Measurements from ENCODE around the gene GSDME. TPM values are rescaled to one million over a fixed set of nuclear protein-coding genes. Genes with fewer than 3 reads are reported as not detected.

The GSDME gene
- total and polyA plus RNA-seq, 2 of the 4 experiments (the other 2 are of a cell fraction), result 75.2 to 78.7 TPM

DNA sequence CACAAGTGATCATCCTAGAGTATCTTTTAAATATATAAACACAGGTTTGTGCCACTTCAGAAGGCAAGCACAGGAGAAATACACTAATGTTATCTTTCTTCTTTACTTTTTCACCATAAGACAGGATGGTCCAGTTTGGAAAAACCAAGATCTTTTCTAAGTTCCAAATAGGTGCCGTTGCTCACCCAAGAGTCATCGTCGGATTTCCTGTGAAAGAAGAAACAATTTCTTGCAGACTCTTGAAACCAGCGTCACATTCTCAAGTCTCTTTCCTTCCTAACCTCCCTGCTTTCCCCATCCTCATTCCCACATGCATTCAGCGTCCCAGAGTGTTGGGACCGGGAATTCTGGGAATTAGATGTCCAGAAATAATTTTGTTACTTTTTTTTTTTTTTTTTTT, 42.8 kb upstream of the GSDME start:
- intact Hi-C loops (cut with micrococcal nuclease) (loop anchor here (10.0 kb wide), 1 partner anchor 95 kb away; no protein-coding TSS in a partner anchor), dilution Hi-C loops (cut with HindIII; ENCODE audit: low sequenced_read_pairs, unreplicated experiment) (loop anchor here (25.0 kb wide), 1 partner anchor 287 kb away; no protein-coding TSS in a partner anchor), in situ Hi-C loops (cut with MboI; ENCODE audit: low sequenced_read_pairs) (no loop called here)
- TF ChIP-seq NFE2L2 (IDR thresholded peaks at IDR 0.05; ENCODE audit: low read depth, low read length) (no peak), FOS (IDR thresholded peaks at IDR 0.05; ENCODE audit: low read depth, low read length) (no peak), BHLHE40 (IDR thresholded peaks at IDR 0.05; ENCODE audit: low read depth, low read length) (no peak), MAZ (IDR thresholded peaks at IDR 0.05; ENCODE audit: borderline replicate concordance, low read depth, low read length) (no peak)
- H2BK15ac ChIP-seq (ENCODE audit: low read depth, low read length), result no peak overlapping the region
- H4K91ac ChIP-seq (ENCODE audit: insufficient read depth, low read depth, low read length), result no peak overlapping the region
- H2BK120ac ChIP-seq (ENCODE audit: low read depth, low read length), result no peak overlapping the region
- no peak overlapping the region for H3K4me2 ChIP-seq (ENCODE audit: low read depth, low read length)
- peaks cover 11% of the 10 kb centered on the region for H3K36me3 ChIP-seq (ENCODE audit: control insufficient read depth, insufficient read depth, low read length)
- H2BK20ac ChIP-seq (ENCODE audit: low read depth, low read length), result no peak overlapping the region
- H2AK5ac ChIP-seq (ENCODE audit: low read depth, low read length), result no peak overlapping the region
- H3K4ac ChIP-seq (ENCODE audit: low read depth, low read length), result no peak overlapping the region
- 100% methylated on average over 3 of the region's 6 CpGs; no CpG with 5 or more reads in 1 of the 2 experiments for WGBS, 2 experiments (ENCODE audit: extremely low coverage in 2 of 2, insufficient read length in 1 of 2)
- no peak overlapping the region for H3K23ac ChIP-seq (ENCODE audit: low read depth, low read length)
- H4K20me1 ChIP-seq (ENCODE audit: insufficient read depth, low read length), result no peaks in the 10 kb centered on the region
- H3K56ac ChIP-seq (ENCODE audit: extremely low read depth, insufficient read depth, low read length), result no peak overlapping the region
- H3K9me3 ChIP-seq (ENCODE audit: control insufficient read depth, insufficient read depth, low read length), result no peaks in the 10 kb centered on the region
- ATAC-seq (ENCODE audit: low read depth) (no peak), DNase-seq (no peak)
- no peaks in the 10 kb centered on the region for H3K79me1 ChIP-seq (ENCODE audit: low read depth in 1 of 2, low read length in 2 of 2)
- H3K9me1 ChIP-seq (ENCODE audit: insufficient read depth, low read length), result no peaks in the 10 kb centered on the region
- no peak overlapping the region for H4K8ac ChIP-seq (ENCODE audit: low read depth in 2 of 2, low read length in 2 of 2)
- H3K4me1 ChIP-seq (ENCODE audit: control insufficient read depth, insufficient read depth, low read length), result peaks cover 4% of the 10 kb centered on the region; the same call in 1 of the 2 replicates
- no peak overlapping the region for H3K27ac ChIP-seq (ENCODE audit: insufficient read depth, low read length)
- H2AK9ac ChIP-seq (replicated peaks; ENCODE audit: low read depth, low read length, poor library complexity), result no peak overlapping the region
- H3K27me3 ChIP-seq (ENCODE audit: control insufficient read depth, insufficient read depth, low read length), result no peaks in the 10 kb centered on the region
- H2AFZ ChIP-seq (replicated peaks; ENCODE audit: low read length, poor library complexity), result no peak overlapping the region
- ChIA-PET POLR2A (ENCODE audit: unreplicated experiment) (no interaction called here), CTCF (interaction anchor here (1.4 kb wide), 1 partner anchor 12 kb away, joined by 7 read pairs; no protein-coding TSS in a partner anchor)
- no peak overlapping the region for H2BK5ac ChIP-seq (ENCODE audit: low read depth, low read length, poor library complexity, severe bottlenecking)
- BruUV-seq (replicated peaks), result no TSS peak
- H3K18ac ChIP-seq (ENCODE audit: low read depth, low read length), result no peak overlapping the region
- H3K9ac ChIP-seq (ENCODE audit: low read depth, low read length), result no peak overlapping the region
- H3K4me3 ChIP-seq (ENCODE audit: insufficient read depth, low read depth, low read length), result no peak overlapping the region
- no peak overlapping the region for H3K14ac ChIP-seq (replicated peaks; ENCODE audit: low read depth, low read length)
- no peak overlapping the region for H4K5ac ChIP-seq (ENCODE audit: low read depth, low read length)
